CD4-positive, alpha-beta T cell treated with Interleukin-1 beta for 1 hour (primary cell): ENCODE results near the gene ARHGAP26.
A peak's percentile ranks its signal among the peaks of the same experiment; 100 is the strongest.

ENCODE experiments used
- DNase-seq, 2 donors: peaks; one replicate each; pipeline ENCODE4 v3.0.0-alpha.2; 2020 to 2022

ARHGAP26 gene

DNA sequence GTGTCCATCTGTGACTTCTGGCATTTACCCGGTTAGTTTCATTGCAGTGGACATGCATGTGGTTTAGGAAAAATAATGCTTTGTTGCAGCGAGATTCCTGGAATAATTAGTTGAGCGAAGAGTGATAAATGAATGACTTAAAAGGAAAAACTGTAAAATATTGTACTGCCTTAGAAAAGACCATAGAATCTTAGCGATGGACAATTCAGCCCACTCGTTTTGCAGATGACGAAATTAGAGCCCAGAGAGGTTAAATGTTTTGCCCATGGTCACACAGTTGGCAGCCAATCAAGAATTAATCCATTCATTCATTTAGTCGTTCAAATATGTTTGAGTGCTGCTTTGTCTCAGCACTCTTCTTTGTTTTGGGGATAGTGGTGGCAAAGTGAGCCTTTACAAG, 107.9 kb downstream of the ARHGAP26 start:
- DNase-seq: no peak

DNA sequence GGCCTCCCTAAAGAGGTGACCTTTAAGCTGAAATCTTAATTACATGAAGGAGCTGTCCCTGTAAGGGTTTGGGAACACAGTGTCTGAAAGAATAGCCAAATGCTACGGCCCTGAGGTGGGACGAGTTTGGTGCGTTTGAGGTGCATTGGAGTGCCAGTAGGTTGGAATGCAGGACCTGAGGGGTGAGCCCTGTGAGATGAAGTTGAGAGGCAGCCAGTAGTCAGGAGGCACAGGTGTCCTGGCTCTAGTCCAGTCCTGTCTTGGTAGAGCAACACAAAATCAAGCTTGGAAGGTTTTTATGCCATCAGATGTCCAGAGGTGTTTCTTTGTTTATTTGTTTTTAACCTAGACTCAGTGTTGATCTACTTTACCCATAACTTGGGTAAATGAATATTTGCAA, 108.5 kb downstream of the ARHGAP26 start:
- DNase-seq: no peak

DNA sequence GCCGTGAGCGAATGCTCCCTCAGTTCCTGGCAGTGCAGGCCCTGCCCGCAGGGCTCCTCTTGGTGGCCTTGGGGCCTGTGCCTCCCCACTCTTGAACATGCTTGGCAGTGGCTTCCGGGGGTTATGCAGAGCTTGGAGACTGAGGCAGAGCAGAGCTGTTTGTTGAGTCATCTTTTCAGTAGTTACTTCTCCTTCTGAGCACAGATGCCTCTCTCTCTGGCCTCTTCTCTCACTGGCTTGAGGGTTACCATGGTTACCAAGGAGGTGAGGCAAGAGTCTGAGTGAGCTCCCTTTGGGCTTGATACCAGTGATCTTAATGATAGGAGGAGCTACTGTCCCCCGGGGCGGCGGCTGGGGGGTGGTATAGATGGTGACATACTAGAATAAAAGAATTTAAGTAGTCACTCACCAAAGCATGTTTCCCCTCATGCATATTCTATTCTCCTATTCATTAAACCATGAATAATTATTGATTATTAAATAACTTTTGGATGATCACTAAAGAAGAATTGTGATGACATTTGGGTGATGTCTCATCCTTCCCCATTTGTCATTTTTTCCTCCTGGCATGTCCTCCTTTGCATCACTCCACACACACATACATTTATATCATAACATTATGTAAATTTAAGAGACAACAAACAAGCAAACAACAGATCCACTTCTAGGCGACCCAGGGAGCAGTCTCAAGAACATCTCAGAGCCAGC, 111.1 kb downstream of the ARHGAP26 start:
- DNase-seq: peak in 1 of 2 donors; percentile 69

DNA sequence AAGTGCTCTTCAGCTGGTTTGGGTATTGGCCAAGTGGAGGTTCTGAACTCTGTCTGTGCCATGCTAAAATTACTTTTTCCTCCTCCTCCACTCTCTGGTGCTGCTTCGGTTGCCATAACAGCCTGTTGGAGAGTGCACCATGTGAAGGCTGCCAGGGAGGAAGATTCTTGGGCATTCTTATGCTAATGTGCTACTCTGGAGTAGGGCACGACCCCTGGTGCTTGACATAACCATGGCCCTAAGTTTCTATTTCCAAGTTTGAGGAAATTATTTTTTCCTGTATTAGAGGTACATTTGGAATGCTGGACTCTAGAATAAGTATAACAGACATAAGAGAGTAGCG, 111.6 kb downstream of the ARHGAP26 start:
- DNase-seq: no peak

DNA sequence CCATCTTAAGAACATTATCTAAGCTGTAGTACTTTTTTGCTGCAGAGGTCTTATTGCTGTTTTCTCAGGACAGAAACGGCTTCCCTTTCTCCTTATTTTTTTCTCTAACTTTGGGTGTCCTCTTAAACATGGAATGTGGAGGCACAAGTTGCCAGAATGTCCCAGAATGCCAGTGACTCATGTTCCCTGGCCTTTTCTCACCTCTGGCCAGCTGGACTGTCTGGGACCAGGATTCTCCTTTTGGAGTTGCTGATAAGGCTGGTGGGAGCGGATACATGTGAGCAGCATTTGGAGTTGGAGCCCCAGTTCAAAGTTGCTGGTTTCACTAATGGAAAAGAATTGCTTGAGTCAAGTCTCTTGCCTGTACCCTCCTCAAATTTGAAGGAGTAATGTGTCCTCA, 112.8 kb downstream of the ARHGAP26 start:
- no peak for DNase-seq

DNA sequence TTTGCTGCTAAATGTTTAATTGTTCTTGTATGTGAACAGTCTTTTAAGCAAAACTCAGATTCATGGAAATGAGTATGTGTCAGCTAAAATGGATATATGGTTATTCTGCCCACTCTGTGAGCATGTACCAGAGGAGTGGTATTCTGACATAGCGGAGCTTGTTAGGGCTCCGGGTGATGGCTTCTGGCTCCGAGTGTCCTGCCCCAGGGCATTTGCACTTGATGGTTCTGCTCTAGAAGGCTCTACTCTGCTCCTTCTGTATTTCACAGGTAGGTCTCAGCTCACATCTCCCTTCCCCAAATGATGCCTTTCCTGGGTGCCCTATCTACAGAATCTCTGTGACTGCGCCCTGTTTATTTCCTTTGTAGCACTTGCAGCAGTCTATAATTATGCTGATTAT, 113.3 kb downstream of the ARHGAP26 start:
- no peak for DNase-seq

DNA sequence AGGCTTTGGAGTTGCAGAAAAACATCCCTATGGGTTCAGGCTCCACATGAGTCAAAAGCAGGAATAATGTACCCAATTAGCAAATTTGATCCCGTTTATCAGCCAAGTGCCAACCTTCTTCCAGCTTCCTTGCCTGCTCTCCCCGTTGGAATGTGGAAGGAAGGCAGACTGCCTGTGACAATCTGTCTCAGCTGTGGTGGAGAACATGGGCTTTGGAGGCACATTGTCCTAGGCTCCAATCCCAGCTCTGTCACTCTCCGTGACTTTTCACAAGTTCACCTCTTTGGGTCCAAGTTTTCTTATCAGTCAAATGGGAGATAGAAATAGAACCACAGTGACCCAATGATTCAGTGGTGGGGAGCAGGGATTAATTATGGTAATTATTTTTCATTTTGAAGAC, 113.9 kb downstream of the ARHGAP26 start:
- DNase-seq: no peak

DNA sequence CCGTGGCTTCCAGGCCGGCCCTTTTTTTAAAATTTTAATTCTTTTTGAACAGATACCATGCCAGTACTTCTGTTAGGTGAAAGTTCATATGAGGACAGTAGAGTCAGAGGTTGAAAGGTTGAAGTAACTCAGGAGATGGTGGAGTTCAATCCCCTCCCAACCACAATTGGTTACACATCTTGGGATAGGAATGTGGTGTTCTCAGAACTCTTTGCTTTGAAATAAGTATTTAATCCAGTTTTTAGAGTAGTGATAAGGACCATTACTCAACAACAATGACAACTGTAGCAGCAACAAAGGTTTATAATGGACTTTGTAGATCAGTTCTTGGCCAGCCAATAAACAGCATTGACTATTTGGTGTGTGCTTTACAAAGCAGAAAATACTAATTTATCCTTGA, 116.0 kb downstream of the ARHGAP26 start:
- no peak for DNase-seq

DNA sequence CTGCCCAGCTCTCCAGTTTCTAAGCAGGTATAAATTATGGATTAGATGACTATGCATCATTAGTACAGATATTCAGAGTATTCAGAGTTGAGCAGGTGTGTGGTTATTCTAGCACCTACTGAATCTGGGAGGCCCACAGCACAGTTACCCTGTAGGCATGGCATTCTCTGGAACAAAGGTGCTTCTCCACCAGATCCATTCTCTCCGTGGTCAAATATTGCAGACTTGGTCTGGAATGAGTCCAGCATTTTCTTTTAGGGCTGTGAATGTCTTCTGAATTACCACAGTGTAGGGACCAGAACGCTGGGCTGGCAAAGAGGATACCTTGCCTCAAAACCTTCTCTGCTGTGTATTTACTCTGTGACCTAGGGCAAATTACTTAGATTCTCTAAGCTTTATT, 116.8 kb downstream of the ARHGAP26 start:
- no peak for DNase-seq

DNA sequence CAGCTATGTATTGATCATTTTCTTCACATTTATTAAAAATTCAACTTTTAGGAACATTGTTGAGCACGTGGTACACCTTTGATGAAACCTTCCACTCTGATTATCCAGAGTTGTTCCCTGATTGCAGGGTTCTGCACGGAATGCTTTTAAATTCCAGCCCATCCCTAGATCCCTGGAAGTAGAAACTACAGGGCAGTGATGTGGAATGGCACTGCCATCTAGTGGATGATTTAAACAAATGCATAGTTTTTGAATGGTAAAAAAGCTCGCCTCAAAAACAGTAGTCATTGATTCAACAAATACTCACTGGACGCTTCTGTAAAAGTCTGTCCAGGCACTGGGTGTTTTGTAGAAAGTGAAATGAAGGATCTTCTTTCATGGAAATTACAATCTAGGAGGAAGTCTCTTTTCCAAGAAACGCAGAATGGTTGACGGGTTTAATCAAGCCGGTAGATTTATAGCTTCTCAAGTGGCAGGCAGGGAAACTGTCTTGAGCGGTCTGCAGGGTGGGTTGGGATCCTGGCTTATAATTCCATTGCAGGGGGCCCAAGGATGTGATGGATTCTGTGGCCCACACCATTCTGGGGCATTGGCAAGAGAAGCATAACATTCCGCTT, 118.4 kb downstream of the ARHGAP26 start:
- DNase-seq: peak in 1 of 2 donors; percentile 29

DNA sequence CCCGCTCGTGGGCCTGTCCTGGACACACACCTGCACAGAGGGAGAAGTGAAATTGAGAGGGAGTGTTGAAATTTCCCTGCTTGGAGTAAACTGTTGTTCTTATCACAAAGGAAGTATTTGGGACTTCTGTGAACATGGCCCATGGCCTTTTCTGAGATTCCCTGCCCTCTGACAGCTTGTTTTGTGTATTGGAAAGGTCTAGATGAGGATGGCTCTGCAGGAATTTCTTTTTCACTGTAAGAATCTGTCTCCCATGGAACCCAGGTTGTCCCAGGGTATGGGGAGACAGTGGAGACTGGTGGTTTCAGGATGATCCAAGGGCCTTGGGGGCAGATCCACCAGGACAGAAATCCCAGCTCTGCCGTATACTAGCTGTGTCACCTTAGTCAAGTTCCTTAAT, 121.8 kb downstream of the ARHGAP26 start:
- DNase-seq: no peak

DNA sequence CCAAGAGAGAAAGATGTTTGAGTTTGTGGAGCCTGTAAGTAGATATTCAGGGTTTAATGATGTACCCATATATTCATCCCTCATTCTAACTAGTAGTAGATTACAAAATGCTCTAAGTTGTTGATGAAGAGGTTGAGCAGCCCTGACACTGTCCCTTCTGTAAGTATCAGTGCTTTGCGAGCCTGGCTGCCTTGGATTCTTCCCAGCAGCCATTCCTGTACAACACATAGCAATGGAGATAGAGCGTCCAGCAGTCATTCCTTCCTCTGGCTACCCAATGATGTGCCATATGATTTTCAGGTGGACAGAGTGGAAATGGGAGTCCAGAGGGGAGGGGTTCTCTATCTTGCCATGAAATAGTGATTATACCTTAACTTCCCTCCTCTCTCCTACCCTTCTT, 124.1 kb downstream of the ARHGAP26 start:
- DNase-seq: no peak

DNA sequence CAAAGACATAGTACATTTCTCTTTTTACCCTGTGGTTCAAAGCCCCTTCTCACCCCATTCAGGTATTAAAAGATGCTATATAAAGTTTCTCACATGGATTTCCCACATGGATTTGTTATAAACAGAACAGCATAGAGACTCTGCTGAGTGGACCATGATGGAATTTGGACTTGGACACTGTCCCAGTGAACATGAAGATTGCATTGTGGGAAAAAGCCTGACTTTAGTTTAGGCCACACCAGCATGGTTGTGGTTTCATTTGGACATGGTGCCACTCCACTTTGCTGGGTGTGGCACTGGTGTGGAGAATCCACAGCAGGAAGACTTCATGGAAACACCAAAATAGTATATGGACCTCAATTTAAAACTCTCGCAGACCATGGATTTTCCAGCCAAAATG, 124.6 kb downstream of the ARHGAP26 start:
- DNase-seq: no peak

DNA sequence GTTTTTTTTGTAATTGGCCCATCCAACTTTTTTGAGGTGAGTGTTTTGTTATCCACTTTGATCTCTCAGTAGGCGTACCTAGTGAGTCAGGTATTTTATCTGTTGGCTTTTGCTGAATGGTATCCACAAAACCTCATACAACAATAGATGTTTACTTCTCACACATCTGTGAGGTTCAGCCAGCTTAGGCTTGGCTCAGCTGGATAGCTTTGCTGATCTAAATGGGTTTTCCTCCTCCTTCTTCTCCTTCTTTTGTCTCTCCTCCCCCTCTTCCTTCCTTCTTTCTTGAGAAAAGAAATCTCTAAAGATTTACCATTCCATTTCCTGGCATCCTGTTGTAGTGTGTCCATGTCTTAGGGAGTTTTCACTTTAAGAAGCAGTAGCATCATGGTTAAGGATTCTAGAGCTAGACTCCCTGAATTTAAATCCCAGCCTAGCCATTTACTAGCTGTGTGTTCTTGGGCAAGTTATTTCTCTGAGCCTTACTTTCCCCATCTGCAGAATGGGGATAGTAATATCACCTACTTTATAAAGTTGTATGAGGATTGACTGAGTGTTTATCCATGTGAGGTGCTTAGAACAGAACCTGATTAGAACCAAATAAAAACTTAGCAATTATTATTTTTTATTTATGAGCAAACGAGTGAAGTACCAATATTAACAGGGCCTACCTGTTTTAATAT, 126.3 kb downstream of the ARHGAP26 start:
- no peak for DNase-seq

DNA sequence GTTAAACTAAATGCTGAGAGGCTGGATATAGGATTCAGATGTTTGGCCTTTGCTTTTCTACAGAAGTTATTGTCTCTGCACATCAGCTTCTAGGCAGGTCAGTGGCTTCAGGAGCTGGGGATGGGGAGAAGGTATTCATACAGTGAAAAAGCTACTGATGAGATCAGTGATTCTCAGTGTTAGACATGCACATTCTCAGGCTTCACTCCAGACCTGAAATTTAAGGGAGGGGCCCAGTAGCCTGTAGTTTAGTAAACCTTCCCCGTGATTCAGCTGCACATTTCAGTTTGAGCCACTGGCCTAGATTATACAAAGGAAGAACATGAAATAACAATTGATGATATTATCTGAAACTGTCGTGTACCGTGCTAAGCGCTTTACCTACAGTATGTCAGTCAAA, 127.2 kb downstream of the ARHGAP26 start:
- no peak for DNase-seq

DNA sequence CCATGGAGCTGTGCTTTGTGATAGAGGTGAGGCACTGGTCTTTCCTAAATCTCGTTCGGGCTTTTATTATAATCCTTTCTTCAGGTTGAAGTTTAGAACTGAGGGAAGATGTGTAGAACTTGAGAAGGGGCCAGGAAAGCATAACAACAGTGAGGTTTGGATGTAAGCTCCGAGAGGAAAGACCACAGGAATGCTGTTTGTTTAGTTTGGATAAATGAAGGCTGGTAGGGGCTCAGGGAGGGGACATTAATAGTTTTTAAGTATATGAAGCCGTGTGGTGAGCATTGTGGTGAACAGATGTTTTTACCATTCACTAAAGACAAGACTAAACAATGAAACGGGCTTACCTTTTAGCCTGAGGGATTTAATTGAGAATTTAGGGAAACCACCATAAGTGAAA, 130.8 kb downstream of the ARHGAP26 start:
- DNase-seq: no peak

DNA sequence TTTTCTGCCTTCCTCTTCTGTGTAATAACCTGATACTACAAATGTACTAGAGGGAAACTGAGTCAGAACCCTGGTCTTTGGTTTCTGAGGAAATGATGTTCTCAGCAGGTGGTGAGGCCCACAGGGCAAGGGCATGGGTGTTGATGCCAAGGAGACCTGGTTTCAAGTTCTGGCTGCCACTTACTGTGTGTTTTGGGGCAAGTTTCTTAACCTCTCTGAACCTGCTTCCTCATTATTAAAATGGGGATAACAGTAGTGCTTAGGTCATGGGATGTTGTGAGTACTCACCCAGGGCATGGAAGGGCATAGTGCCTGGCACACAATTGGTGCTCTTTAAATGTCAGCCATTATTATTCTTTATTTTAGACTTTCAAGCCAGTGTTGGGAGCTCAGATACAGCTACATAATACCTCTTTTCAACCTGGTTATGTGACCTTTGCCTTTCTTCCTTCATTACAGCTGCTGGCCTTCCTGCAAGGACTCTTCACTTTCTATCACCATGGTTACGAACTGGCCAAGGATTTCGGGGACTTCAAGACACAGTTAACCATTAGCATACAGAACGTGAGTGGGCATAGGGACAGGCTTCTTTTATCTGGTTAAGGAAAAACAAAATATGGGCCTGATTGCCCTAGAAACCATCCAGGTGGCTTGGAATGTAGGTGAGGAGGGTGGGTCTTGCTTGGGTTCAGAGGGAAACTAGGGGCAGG, 131.5 kb downstream of the ARHGAP26 start:
- DNase-seq: no peak

DNA sequence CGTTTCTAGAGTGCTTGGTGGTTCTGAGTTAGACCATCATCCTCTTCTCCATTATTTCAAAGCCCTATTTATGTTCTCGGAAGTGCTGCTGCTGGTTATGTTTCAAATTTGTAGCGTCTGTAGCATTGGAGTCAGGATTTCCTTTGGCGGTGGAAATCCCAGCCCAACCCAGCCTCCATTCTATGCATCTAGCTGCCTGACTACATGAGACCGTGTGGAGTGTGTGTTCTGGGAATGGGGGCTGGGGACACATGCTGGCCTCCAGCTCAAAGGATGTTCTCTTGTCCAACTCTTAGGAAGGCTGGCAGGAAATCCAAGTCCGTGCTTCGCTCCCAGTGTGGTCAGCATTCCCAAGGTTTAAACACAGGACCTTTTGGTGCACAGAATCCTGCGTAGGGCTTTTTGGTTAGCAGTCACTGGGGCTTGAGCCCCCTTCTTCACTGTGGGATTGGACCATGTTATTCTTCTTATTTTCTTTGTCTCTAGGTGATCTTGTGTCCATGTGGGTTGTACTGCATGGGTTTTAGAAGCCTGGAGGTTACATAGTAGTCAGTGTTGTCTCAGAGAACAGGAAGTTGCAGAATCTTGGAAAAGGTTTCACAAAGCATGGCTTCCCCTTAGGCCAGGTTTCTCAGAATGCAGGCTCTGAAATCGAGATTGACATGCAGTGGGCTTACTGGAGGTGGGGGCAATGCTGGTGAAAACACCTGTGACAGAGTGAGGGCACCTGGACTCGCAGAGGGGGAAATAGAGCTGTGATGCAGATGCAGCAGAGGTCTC, 132.2 kb downstream of the ARHGAP26 start:
- no peak for DNase-seq

DNA sequence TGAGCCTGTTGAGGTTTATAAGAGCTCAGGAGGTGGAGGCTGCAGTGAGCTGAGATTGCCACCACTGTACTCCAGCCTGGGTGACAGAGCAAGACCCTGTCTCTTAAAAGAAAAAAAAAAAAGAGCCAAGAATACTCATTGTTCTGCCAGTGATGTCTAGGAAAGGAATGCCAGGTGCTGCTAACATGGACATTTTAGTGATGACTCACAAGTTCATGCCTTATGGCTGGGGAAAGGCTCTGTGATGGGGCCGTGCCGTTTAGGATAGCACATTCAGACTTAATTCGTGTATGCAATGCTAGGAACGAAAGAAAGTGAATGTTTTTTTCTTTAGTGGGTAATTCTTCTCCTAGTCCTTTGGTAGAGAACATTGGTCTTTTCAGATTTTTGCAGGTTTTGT, 134.2 kb downstream of the ARHGAP26 start:
- no peak for DNase-seq

DNA sequence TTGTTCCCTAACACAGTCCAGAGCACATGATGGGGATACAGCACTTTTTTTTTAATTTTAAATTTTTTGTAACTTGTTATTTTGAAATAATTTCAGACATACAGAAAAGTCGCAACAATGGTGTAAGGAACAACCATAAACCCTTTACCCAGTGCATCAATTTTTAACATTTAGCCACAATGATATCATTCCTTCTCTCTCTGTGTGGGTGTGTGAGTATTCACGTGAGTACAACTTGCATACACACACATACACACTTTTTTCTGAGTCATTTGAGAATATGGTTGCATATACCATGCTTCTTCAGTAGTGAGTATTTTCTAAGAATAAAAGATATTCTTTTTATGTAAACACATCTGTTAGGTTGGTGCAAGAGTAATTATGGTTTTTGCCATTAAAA, 135.2 kb downstream of the ARHGAP26 start:
- DNase-seq: no peak

DNA sequence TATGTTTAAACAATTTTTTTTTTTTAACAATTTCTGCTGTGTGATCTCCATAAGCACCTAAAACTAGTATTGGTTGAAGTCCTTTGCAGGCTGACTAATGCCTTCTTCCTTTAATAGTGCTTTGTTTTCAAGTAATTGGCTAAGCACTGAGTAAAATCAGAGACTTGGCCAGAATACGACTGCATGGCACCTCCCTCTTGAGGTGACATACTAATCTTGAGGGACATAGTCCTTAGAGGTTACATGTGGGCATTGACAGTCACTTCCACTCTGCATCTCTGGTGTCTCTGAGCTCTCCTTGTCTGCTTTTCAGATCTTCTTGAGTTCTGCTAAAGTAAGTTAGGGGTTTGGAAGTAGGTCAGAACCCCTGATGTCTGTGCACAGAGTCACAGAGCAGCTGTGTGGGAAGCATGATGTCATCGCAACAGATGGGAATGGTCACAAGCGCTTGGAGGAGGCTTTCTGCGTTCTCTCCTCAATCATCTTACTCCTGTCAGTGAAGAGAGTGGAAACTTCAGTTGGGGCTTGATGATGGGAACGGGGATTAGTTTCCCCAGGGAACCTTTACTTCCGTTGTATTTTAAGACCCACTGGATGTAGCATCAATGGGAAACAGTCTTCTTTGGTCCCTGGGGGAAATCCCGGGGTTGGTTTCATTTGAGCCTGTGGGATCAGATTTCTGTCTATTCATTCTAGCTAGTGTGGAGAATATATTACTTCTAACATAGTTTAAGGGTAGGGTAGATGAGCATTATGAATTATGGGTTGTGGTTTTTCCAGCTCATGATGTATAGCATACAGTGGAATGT, 136.9 kb downstream of the ARHGAP26 start:
- no peak for DNase-seq

DNA sequence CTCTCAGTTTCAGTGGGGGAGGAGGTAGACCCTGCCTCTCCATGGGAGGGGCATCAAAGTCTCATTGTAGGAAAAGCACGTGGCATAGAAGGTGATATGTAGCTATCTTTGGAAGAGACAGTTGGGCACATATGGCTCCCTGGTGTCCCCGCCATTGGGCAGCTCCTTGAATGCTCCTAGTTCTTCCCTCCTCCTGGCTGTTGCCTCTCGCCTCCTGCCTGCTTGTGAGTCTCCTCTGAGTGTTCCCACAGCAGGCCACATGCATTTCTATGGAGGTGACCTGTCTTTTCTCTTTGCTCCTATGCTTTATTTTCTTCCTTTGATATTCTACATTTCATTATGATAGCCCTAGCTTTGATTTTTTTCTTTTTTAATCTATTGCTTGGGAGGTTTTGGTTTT, 138.5 kb downstream of the ARHGAP26 start:
- no peak for DNase-seq
